HepG2 (cell line): ENCODE measurements around the gene GNG7. TPM values are rescaled to one million over a fixed set of nuclear protein-coding genes. Genes with fewer than 3 reads are reported as not detected.

Experiments used
- ATAC-seq: fragments of 200-7000 bp; cut with Tn5 transposase; 3 replicates; pipeline ENCODE4 v1.9.1; 2020; ENCODE audit warnings: mild to moderate bottlenecking, moderate library complexity
- BruUV-seq: library from RNA; stranded (reverse); fragments of 400-500 nt; replicated peaks from 2 replicates; lab custom pipeline; 2021; lab: Mats Ljungman, UMichigan
- CTCF ChIA-PET: fragments of 300-600 bp; formaldehyde crosslinking; extraction: SDS; loops from one replicate; lab custom pipeline; 2021; ENCODE audit warnings: low total read pairs, inconsistent platforms, low intra/inter-chr PET ratio; lab: Yijun Ruan, JAX
- POLR2A ChIA-PET: fragments of 350-600 bp; sonication (Branson Sonifier 250); formaldehyde crosslinking; loops from one replicate; lab custom pipeline; 2020; ENCODE audit warnings: antibody characterized with exemption, inconsistent platforms; lab: Yijun Ruan, JAX
- DNase-seq: peaks from one replicate; pipeline ENCODE4 v3.0.0-alpha.2; 2015; ENCODE audit warnings: low spot score
- FAIRE-seq: peaks from 3 replicates; lab custom pipeline; 2011; peaks lifted over from hg19 to GRCh38; lab: Jason Lieb, UNC
- H2AFZ ChIP-seq: one replicate; pipeline ENCODE4 v1.6.1; 2011; ENCODE audit warnings: low read length, inconsistent platforms
- H3K27ac ChIP-seq: fragments of 300-600 bp; 3 replicates; pipeline ENCODE4 v1.8.0; 2011; ENCODE audit warnings: mixed run types, mild to moderate bottlenecking, mixed read lengths, low read length, inconsistent platforms; ENCODE audit not compliant: insufficient read depth; ENCODE audit errors: extremely low read length
- H3K27me3 ChIP-seq, 2 experiments: fragments of 200-600 bp in 1 of 2; 2 replicates in 1 of 2; 3 replicates in 1 of 2; pipeline versions ENCODE4 v1.6.0 to v1.8.0; 2011; ENCODE audit warnings: low read length in 2 of 2, mild to moderate bottlenecking in 2 of 2, moderate library complexity in 2 of 2, inconsistent platforms in 1 of 2; ENCODE audit not compliant: insufficient read depth in 2 of 2, control insufficient read depth in 1 of 2
- H3K36me3 ChIP-seq, 2 experiments: fragments of 200-600 bp in 1 of 2; replicated peaks in 1 of 2; 2 replicates in 1 of 2; 3 replicates in 1 of 2; pipeline versions ENCODE4 v1.5.1 to v1.8.0; 2011; ENCODE audit warnings: low read length in 2 of 2, inconsistent platforms in 1 of 2; ENCODE audit not compliant: insufficient read depth in 2 of 2, control insufficient read depth in 1 of 2
- H3K4me1 ChIP-seq: 2 replicates; pipeline ENCODE4 v1.5.1; 2012; ENCODE audit warnings: low read length, inconsistent platforms; ENCODE audit not compliant: insufficient read depth
- H3K4me2 ChIP-seq: 2 replicates; pipeline ENCODE4 v1.6.0; 2011; ENCODE audit warnings: low read depth, low read length, inconsistent platforms
- H3K4me3 ChIP-seq, 3 experiments: fragments of 200-600 bp in 1 of 3; sonication (generic), shearing (Covaris generic) in 1 of 3; replicated peaks in 1 of 3; 2 replicates each; pipeline ENCODE4 v1.5.1; 2011 to 2016; ENCODE audit warnings: low read length in 3 of 3, inconsistent platforms in 2 of 3, low read depth in 2 of 3, mild to moderate bottlenecking in 2 of 3, control low read depth in 1 of 3, mixed read lengths in 1 of 3; ENCODE audit not compliant: insufficient read depth in 1 of 3
- H3K79me2 ChIP-seq: one replicate; pipeline ENCODE4 v1.6.1; 2011; ENCODE audit warnings: low read length, inconsistent platforms; ENCODE audit not compliant: insufficient read depth
- H3K9ac ChIP-seq: 2 replicates; pipeline ENCODE4 v1.6.0; 2011; ENCODE audit warnings: mild to moderate bottlenecking, low read depth, low read length, inconsistent platforms; ENCODE audit not compliant: insufficient read depth
- H3K9me3 ChIP-seq: 2 replicates; pipeline ENCODE4 v1.5.1; 2012; ENCODE audit warnings: mild to moderate bottlenecking, low read length
- H4K20me1 ChIP-seq: 2 replicates; pipeline ENCODE4 v1.6.0; 2011; ENCODE audit warnings: inconsistent platforms, mild to moderate bottlenecking, low read length, moderate library complexity; ENCODE audit not compliant: insufficient read depth
- ARID2 ChIP-seq: sonication (generic); formaldehyde crosslinking; IDR thresholded peaks from 2 replicates; pipeline ENCODE4 v1.8.1; 2022; ENCODE audit warnings: mild to moderate bottlenecking, missing genetic modification reagents, borderline replicate concordance
- CCAR2 ChIP-seq: fragments of 200-400 bp; formaldehyde crosslinking; optimal IDR thresholded peaks from 2 replicates; pipeline ENCODE3; 2018; ENCODE audit warnings: low read depth, mild to moderate bottlenecking, low read length, moderate library complexity
- CREB1 ChIP-seq, 2 experiments: fragments of 450-650 bp in 1 of 2; IDR thresholded peaks; 2 replicates each; pipeline ENCODE4 v1.6.1; 2016 to 2017; ENCODE audit warnings: control low read depth in 1 of 2, mild to moderate bottlenecking in 1 of 2, missing compliant biosample characterization in 1 of 2, missing genetic modification characterization in 1 of 2
- CREM ChIP-seq, 2 experiments: sonication (generic) in 1 of 2; formaldehyde crosslinking in 1 of 2; IDR thresholded peaks; 2 replicates each; pipeline versions ENCODE4 v1.4.0 to v1.6.1; 2016 to 2020; ENCODE audit warnings: antibody characterized with exemption in 1 of 2, mild to moderate bottlenecking in 1 of 2, missing genetic modification reagents in 1 of 2
- GLI4 ChIP-seq: sonication (generic); formaldehyde crosslinking; IDR thresholded peaks from 2 replicates; pipeline ENCODE4 v1.5.1; 2020; ENCODE audit warnings: missing genetic modification reagents, mild to moderate bottlenecking, moderate library complexity, borderline replicate concordance
- HMG20A ChIP-seq: IDR thresholded peaks from 2 replicates; pipeline ENCODE4 v1.6.1; 2016; ENCODE audit warnings: borderline replicate concordance
- HNRNPK ChIP-seq: fragments of 200-400 bp; formaldehyde crosslinking; IDR thresholded peaks from 2 replicates; pipeline ENCODE4 v1.6.1; 2018; ENCODE audit warnings: low read length, low read depth, moderate library complexity, mild to moderate bottlenecking; ENCODE audit not compliant: poor library complexity, severe bottlenecking
- HOXD1 ChIP-seq: sonication (generic); formaldehyde crosslinking; IDR thresholded peaks from 2 replicates; pipeline ENCODE4 v1.5.0; 2020; ENCODE audit warnings: missing genetic modification reagents
- KDM4B ChIP-seq: sonication (generic); formaldehyde crosslinking; IDR thresholded peaks from 2 replicates; pipeline ENCODE4 v1.4.0; 2020; ENCODE audit warnings: missing genetic modification reagents
- KLF15 ChIP-seq: sonication (generic); formaldehyde crosslinking; IDR thresholded peaks from 2 replicates; pipeline ENCODE4 v1.8.1; 2023; ENCODE audit warnings: borderline replicate concordance, mild to moderate bottlenecking, inconsistent platforms, missing genetic modification reagents, mixed read lengths
- KLF9 ChIP-seq: IDR thresholded peaks from 2 replicates; pipeline ENCODE4 v1.6.1; 2016; ENCODE audit warnings: low read depth
- MAFG ChIP-seq: sonication (generic); formaldehyde crosslinking; IDR thresholded peaks from 2 replicates; pipeline ENCODE4 v1.5.1; 2020; ENCODE audit warnings: mild to moderate bottlenecking, missing genetic modification reagents
- MAX ChIP-seq: IDR thresholded peaks from 2 replicates; pipeline ENCODE4 v1.6.1; 2012; ENCODE audit warnings: inconsistent platforms
- MED1 ChIP-seq: sonication (generic); formaldehyde crosslinking; IDR thresholded peaks from 2 replicates; pipeline ENCODE4 v1.4.0; 2020; ENCODE audit warnings: missing genetic modification reagents
- MEF2D ChIP-seq: sonication (generic); formaldehyde crosslinking; IDR thresholded peaks from 2 replicates; pipeline ENCODE4 v1.5.1; 2020; ENCODE audit warnings: mild to moderate bottlenecking, missing genetic modification reagents
- MTA3 ChIP-seq: sonication (generic); formaldehyde crosslinking; IDR thresholded peaks from 2 replicates; pipeline ENCODE4 v1.4.0; 2020; ENCODE audit warnings: missing genetic modification reagents
- NR2F6 ChIP-seq, 2 experiments: IDR thresholded peaks; 2 replicates each; pipeline ENCODE4 v1.6.1; 2016; ENCODE audit warnings: antibody characterized with exemption in 1 of 2, mild to moderate bottlenecking in 1 of 2
- PITX1 ChIP-seq: sonication (generic); formaldehyde crosslinking; IDR thresholded peaks from 2 replicates; pipeline ENCODE4 v1.5.1; 2020; ENCODE audit warnings: mild to moderate bottlenecking, missing genetic modification reagents
- RARA ChIP-seq: IDR thresholded peaks from 2 replicates; pipeline ENCODE4 v1.6.1; 2016; ENCODE audit warnings: missing genetic modification reagents, missing compliant biosample characterization
- RARG ChIP-seq: sonication (generic); formaldehyde crosslinking; IDR thresholded peaks from 2 replicates; pipeline ENCODE4 v1.4.0; 2020; ENCODE audit warnings: low read depth, mild to moderate bottlenecking, missing genetic modification reagents
- SALL1 ChIP-seq: sonication (generic); formaldehyde crosslinking; IDR thresholded peaks from 2 replicates; pipeline ENCODE4 v1.8.0; 2022; ENCODE audit warnings: mild to moderate bottlenecking, missing genetic modification reagents
- TBX2 ChIP-seq: sonication (generic); formaldehyde crosslinking; IDR thresholded peaks from 2 replicates; pipeline ENCODE4 v1.5.0; 2020; ENCODE audit warnings: missing genetic modification reagents, mild to moderate bottlenecking, borderline replicate concordance
- WIZ ChIP-seq: sonication (generic); formaldehyde crosslinking; IDR thresholded peaks from 2 replicates; pipeline ENCODE4 v1.5.1; 2020; ENCODE audit warnings: mild to moderate bottlenecking, missing genetic modification reagents
- ZFP41 ChIP-seq: sonication (generic); formaldehyde crosslinking; IDR thresholded peaks from 2 replicates; pipeline ENCODE4 v1.4.0; 2020; ENCODE audit warnings: mild to moderate bottlenecking, missing genetic modification reagents, borderline replicate concordance
- ZNF543 ChIP-seq: sonication (generic); formaldehyde crosslinking; IDR thresholded peaks from 2 replicates; pipeline ENCODE4 v1.4.0; 2020; ENCODE audit warnings: mild to moderate bottlenecking, missing genetic modification reagents
- ZNF768 ChIP-seq: sonication (generic); formaldehyde crosslinking; IDR thresholded peaks from 2 replicates; pipeline ENCODE4 v1.4.0; 2020; ENCODE audit warnings: missing genetic modification reagents
- ZNF788 ChIP-seq: sonication (generic); formaldehyde crosslinking; IDR thresholded peaks from 2 replicates; pipeline ENCODE4 v1.5.0; 2020; ENCODE audit warnings: mild to moderate bottlenecking, missing genetic modification reagents, borderline replicate concordance
- ZNF839 ChIP-seq: sonication (generic); formaldehyde crosslinking; IDR thresholded peaks from 2 replicates; pipeline ENCODE4 v1.4.0; 2020; ENCODE audit warnings: missing genetic modification reagents, mild to moderate bottlenecking, borderline replicate concordance
- ZNF879 ChIP-seq: sonication (generic); formaldehyde crosslinking; IDR thresholded peaks from 2 replicates; pipeline ENCODE4 v1.8.1; 2023; ENCODE audit warnings: missing genetic modification reagents
- WGBS: methylation state at CpG from one replicate; pipeline ENCODE4 v1.1.6; 2017; ENCODE audit warnings: low lambda C conversion rate; 5-methylcytosine and 5-hydroxymethylcytosine counted together
- in situ Hi-C: cut with HindIII; loops from 2 replicates; pipeline ENCODE4 v1.10.0; 2017; ENCODE audit warnings: low pct_unique_long_range_greater_than_20kb; ENCODE audit not compliant: extremely low pct_ligation_motif_present
- intact Hi-C: fragments of 100-400 bp; cut with micrococcal nuclease; formaldehyde crosslinking; loops from one replicate; pipeline ENCODE4 v1.10.0; 2022; ENCODE audit not compliant: unreplicated experiment
- polyA plus RNA-seq, 8 experiments: library from polyadenylated mRNA; depleted of rRNA in 3 of 8; stranded (reverse) in 7 of 8; unstranded in 1 of 8; fragments of >200 nt; fragmentation: Illumina TruSeq in 4 of 8; extraction: Trizol in 4 of 8; gene quantifications; 2 replicates each; pipeline versions ENCODE4 v1.2.1 to v1.2.3, GENCODE V29; 2011 to 2016; ENCODE audit warnings: low read depth in 4 of 8, missing spikeins in 1 of 8, mixed read lengths in 1 of 8; ENCODE audit not compliant: insufficient read depth in 1 of 8
- total RNA-seq, 5 experiments: library from RNA; depleted of rRNA; stranded (reverse); fragments of >200 nt; fragmentation: Illumina TruSeq; extraction: Trizol; gene quantifications; 2 replicates each; pipeline ENCODE4 v1.2.3, GENCODE V29; 2016; ENCODE audit warnings: low read depth in 1 of 5

The GNG7 gene
- total and polyA plus RNA-seq, 2 of the 13 experiments (the other 11 are each of a cell fraction or from before 2014, with no cell fraction given): 1.4 to 3.3 TPM

DNA sequence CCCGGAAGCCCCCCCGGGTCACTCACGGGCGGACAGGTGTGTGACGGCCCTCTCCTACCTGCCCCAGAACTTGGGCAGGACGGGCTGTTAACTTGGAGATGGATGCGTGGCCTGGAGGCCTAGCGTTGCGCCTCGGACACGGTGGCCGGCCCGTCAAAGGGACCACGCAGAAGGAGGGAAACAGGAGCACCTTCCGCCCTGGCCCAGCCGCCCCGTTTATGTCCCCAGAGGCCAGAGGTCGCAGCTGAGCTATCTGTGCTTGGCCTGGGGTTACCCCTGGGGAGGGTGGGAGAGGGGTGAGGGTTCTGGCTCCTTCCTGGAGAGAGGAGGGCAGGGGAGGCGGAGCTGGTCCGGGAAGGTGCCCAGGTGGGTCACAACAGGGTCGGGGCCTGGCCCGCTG, 190.9 kb downstream of the GNG7 start:
- peaks cover 31% of the 10 kb centered on the region for H3K4me1 ChIP-seq
- CTCF ChIA-PET: no interaction called here
- POLR2A ChIA-PET: interaction anchor here (3.0 kb wide), 1 partner anchor 36 kb away, joined by 17 read pairs; the partner anchor contains the start of gene GADD45B
- no TSS peak for BruUV-seq
- no peak overlapping the region; a peak in 1 of 6 replicates for H3K4me3 ChIP-seq
- peak overlapping the region; percentile 15 for H3K4me2 ChIP-seq
- H3K9ac ChIP-seq: no peak overlapping the region; the same call in 1 of the 2 replicates
- H3K27me3 ChIP-seq: peaks cover 0 to 15% of the 10 kb centered on the region in 2 experiments; a peak in 2 of 5 replicates
- H3K79me2 ChIP-seq: no peaks in the 10 kb centered on the region
- no peak overlapping the region for H3K27ac ChIP-seq
- H3K36me3 ChIP-seq: no peaks in the 10 kb centered on the region
- no peaks in the 10 kb centered on the region for H4K20me1 ChIP-seq
- 38% methylated on average over 11 of the region's 22 CpGs for WGBS
- no peaks in the 10 kb centered on the region for H3K9me3 ChIP-seq
- in situ Hi-C loops (no loop called here), intact Hi-C loops (no loop called here)
- H2AFZ ChIP-seq: no peak overlapping the region
- FAIRE-seq: no peak
- ATAC-seq: peak; percentile 52
- DNase-seq: no peak
- no peak for TF ChIP-seq MTA3 (CRISPR knock-in tag)
- TF ChIP-seq KDM4B (CRISPR knock-in tag): no peak
- peak; percentile 56; the same call in 1 of the 2 replicates for TF ChIP-seq SALL1 (CRISPR knock-in tag)
- no peak for TF ChIP-seq HNRNPK
- TF ChIP-seq ZNF879 (CRISPR knock-in tag): no peak
- TF ChIP-seq KLF9 (CRISPR knock-in tag): no peak
- no peak for TF ChIP-seq CREM (IDR thresholded peaks at IDR 0.05)
- TF ChIP-seq CREM (CRISPR knock-in tag; IDR thresholded peaks at IDR 0.05): no peak
- TF ChIP-seq CREB1 (IDR thresholded peaks at IDR 0.05): no peak
- no peak for TF ChIP-seq CREB1 (CRISPR knock-in tag; IDR thresholded peaks at IDR 0.05)
- TF ChIP-seq RARG: no peak
- TF ChIP-seq ZNF543: no peak
- TF ChIP-seq KLF15 (CRISPR knock-in tag): no peak
- TF ChIP-seq WIZ (CRISPR knock-in tag): no peak
- peak; percentile 40; the same call in 1 of the 2 replicates for TF ChIP-seq ZNF788
- 0 out of 2 replicates have a peak, but pooled peaks have one; percentile 26 for TF ChIP-seq ARID2 (CRISPR knock-in tag)
- no peak for TF ChIP-seq ZFP41
- TF ChIP-seq PITX1: no peak
- peak; percentile 38; the same call in 1 of the 2 replicates for TF ChIP-seq RARA (CRISPR knock-in tag)
- TF ChIP-seq HMG20A (CRISPR knock-in tag): no peak
- TF ChIP-seq NR2F6 (IDR thresholded peaks at IDR 0.05): peak; percentile 37; the same call in 1 of the 2 replicates
- peak; percentile 74 for TF ChIP-seq NR2F6 (CRISPR knock-in tag; IDR thresholded peaks at IDR 0.05)
- no peak for TF ChIP-seq MAFG (CRISPR knock-in tag)
- peak; percentile 33; the same call in 1 of the 2 replicates for TF ChIP-seq ZNF768
- peak; percentile 28; the same call in 1 of the 2 replicates for TF ChIP-seq TBX2 (CRISPR knock-in tag)
- TF ChIP-seq MED1 (CRISPR knock-in tag): 0 out of 2 replicates have a peak, but pooled peaks have one; percentile 13
- no peak for TF ChIP-seq MEF2D (CRISPR knock-in tag)
- TF ChIP-seq MAX: peak; percentile 36; the same call in 1 of the 2 replicates
- TF ChIP-seq HOXD1: no peak
- TF ChIP-seq CCAR2: no peak
- no peak for TF ChIP-seq GLI4 (CRISPR knock-in tag)
- TF ChIP-seq ZNF839 (CRISPR knock-in tag): no peak
